ENCODE data around the gene METAP1. TPM values are rescaled to one million over a fixed set of nuclear protein-coding genes. Genes with fewer than 3 reads are reported as not detected.

The METAP1 gene
- total and polyA plus RNA-seq, 4 donors = 9.5 to 16.9 (median 13.4) TPM

- TF ChIP-seq ZBTB33 (IDR thresholded peaks at IDR 0.05) (no peak), ATF3 (IDR thresholded peaks at IDR 0.05) (no peak), REST (IDR thresholded peaks at IDR 0.05) (no peak), TAF1 (conservative IDR thresholded peaks at IDR 0.05) (no peak), FOXA1 (IDR thresholded peaks at IDR 0.05) (no peak), MAX (IDR thresholded peaks at IDR 0.05) (no peak), FOXA2 (IDR thresholded peaks at IDR 0.05) (no peak), HNF4G (IDR thresholded peaks at IDR 0.05) (no peak), NR2F2 (IDR thresholded peaks at IDR 0.05) (no peak), GABPA (IDR thresholded peaks at IDR 0.05 in 1 of 2, conservative IDR thresholded peaks at IDR 0.05 in 1 of 2) (no peak), RXRA (IDR thresholded peaks at IDR 0.05) (no peak), YY1 (IDR thresholded peaks at IDR 0.05) (no peak), RAD21 (IDR thresholded peaks at IDR 0.05) (no peak), JUND (IDR thresholded peaks at IDR 0.05) (no peak), HNF4A (conservative IDR thresholded peaks at IDR 0.05) (no peak), EGR1 (IDR thresholded peaks at IDR 0.05; ENCODE audit: low read depth in 2 of 2) (no peak)
- H3K27ac ChIP-seq (ENCODE audit: low read depth in 1 of 2, low read length in 2 of 2) = no peak overlapping the region
- DNase-seq (ENCODE audit: low spot score) = no peak
- no peak overlapping the region for H3K4me3 ChIP-seq (ENCODE audit: low read depth in 1 of 3, low read length in 3 of 3)
- 92% methylated on average over 7 of the region's 7 CpGs for WGBS
- no peaks in the 10 kb centered on the region for H3K4me1 ChIP-seq (ENCODE audit: control insufficient read depth in 4 of 4, insufficient read depth in 4 of 4, low read length in 3 of 4)
- H3K9ac ChIP-seq (ENCODE audit: low read depth in 1 of 2, low read length in 2 of 2) = no peak overlapping the region
- H3K36me3 ChIP-seq (ENCODE audit: control insufficient read depth in 4 of 4, insufficient read depth in 3 of 4, low read depth in 1 of 4, low read length in 3 of 4) = no peaks in the 10 kb centered on the region
- no peaks in the 10 kb centered on the region for H3K27me3 ChIP-seq (ENCODE audit: control insufficient read depth in 4 of 4, insufficient read depth in 4 of 4, low read length in 3 of 4)
- no peaks in the 10 kb centered on the region for H3K9me3 ChIP-seq (ENCODE audit: control insufficient read depth in 4 of 4, low read length in 3 of 4)
Observed at GRCh38 chr4:98977557-98977956, 18.0 kb upstream of the METAP1 start.

GRCh38 chr4:98987720-98988119 lies 7.8 kb upstream of the METAP1 start:
- Histone ChIP-seq H3K27me3 (ENCODE audit: control insufficient read depth in 4 of 4, insufficient read depth in 4 of 4, low read length in 3 of 4) (no peaks in the 10 kb centered on the region), H3K4me3 (ENCODE audit: low read depth in 1 of 3, low read length in 3 of 3) (no peak overlapping the region), H3K27ac (ENCODE audit: low read depth in 1 of 2, low read length in 2 of 2) (no peak overlapping the region), H3K36me3 (ENCODE audit: control insufficient read depth in 4 of 4, insufficient read depth in 3 of 4, low read depth in 1 of 4, low read length in 3 of 4) (no peaks in the 10 kb centered on the region), H3K9ac (ENCODE audit: low read depth in 1 of 2, low read length in 2 of 2) (no peak overlapping the region), H3K4me1 (ENCODE audit: control insufficient read depth in 4 of 4, insufficient read depth in 4 of 4, low read length in 3 of 4) (no peaks in the 10 kb centered on the region), H3K9me3 (ENCODE audit: control insufficient read depth in 4 of 4, low read length in 3 of 4) (no peaks in the 10 kb centered on the region)
- WGBS = 76% methylated on average over 2 of the region's 2 CpGs
- no peak for DNase-seq (ENCODE audit: low spot score)
- TF ChIP-seq GABPA (IDR thresholded peaks at IDR 0.05 in 1 of 2, conservative IDR thresholded peaks at IDR 0.05 in 1 of 2) (no peak), HNF4A (conservative IDR thresholded peaks at IDR 0.05) (no peak), SP1 (IDR thresholded peaks at IDR 0.05) (no peak), FOXA1 (IDR thresholded peaks at IDR 0.05) (no peak), TAF1 (conservative IDR thresholded peaks at IDR 0.05) (no peak), JUND (IDR thresholded peaks at IDR 0.05) (no peak), NR2F2 (IDR thresholded peaks at IDR 0.05) (no peak), ATF3 (IDR thresholded peaks at IDR 0.05) (no peak), REST (IDR thresholded peaks at IDR 0.05) (no peak), MAX (IDR thresholded peaks at IDR 0.05) (no peak), EGR1 (IDR thresholded peaks at IDR 0.05; ENCODE audit: low read depth in 2 of 2) (no peak), FOXA2 (IDR thresholded peaks at IDR 0.05) (no peak)
- TF ChIP-seq, protein P1, sequence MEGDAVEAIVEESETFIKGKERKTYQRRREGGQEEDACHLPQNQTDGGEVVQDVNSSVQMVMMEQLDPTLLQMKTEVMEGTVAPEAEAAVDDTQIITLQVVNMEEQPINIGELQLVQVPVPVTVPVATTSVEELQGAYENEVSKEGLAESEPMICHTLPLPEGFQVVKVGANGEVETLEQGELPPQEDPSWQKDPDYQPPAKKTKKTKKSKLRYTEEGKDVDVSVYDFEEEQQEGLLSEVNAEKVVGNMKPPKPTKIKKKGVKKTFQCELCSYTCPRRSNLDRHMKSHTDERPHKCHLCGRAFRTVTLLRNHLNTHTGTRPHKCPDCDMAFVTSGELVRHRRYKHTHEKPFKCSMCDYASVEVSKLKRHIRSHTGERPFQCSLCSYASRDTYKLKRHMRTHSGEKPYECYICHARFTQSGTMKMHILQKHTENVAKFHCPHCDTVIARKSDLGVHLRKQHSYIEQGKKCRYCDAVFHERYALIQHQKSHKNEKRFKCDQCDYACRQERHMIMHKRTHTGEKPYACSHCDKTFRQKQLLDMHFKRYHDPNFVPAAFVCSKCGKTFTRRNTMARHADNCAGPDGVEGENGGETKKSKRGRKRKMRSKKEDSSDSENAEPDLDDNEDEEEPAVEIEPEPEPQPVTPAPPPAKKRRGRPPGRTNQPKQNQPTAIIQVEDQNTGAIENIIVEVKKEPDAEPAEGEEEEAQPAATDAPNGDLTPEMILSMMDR (IDR thresholded peaks at IDR 0.05; ENCODE audit: low read depth, low read length, missing input control) = no peak

All from liver (tissue), 9 donors.